Measurements from ENCODE around the gene CCDC184.

The CCDC184 gene

DNA sequence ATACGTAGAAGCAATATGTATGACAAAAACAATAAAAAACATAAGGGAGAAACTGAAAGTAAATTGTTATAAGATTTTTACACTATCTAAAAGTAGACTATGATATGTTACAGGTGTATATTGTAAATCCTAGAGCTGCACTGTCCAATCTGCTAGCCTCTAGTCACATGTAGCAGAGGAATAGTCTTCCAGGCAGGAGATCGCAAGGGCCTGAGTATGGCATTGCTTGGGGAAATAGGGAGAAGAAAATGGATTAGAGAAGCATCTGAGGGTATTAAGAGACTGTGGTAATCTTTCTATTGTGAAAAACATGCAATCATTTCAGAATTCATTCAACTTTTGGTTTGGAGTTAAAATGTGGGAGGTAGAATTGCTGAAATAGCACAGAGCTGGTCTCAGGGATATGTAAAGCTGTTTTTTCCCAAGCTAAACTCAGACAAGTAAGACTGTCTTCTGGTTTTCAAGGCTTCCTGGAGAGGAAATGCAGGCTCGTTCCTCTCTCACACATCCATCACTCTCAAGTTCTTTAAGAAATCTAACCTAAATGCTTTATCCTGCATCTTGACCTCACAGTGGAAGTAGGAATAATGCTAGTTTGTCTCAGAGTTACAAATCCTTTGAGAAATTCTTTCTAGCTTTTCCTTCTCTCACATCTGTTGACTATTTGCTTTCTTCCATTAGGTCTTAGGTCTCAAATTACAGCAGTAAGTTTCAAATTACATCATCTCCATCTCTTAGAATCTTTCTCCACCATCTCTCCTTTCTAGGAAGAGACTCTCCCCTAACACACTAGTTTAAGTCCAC lies 7.6 kb upstream of the CCDC184 start:
- TF ChIP-seq, protein P1, sequence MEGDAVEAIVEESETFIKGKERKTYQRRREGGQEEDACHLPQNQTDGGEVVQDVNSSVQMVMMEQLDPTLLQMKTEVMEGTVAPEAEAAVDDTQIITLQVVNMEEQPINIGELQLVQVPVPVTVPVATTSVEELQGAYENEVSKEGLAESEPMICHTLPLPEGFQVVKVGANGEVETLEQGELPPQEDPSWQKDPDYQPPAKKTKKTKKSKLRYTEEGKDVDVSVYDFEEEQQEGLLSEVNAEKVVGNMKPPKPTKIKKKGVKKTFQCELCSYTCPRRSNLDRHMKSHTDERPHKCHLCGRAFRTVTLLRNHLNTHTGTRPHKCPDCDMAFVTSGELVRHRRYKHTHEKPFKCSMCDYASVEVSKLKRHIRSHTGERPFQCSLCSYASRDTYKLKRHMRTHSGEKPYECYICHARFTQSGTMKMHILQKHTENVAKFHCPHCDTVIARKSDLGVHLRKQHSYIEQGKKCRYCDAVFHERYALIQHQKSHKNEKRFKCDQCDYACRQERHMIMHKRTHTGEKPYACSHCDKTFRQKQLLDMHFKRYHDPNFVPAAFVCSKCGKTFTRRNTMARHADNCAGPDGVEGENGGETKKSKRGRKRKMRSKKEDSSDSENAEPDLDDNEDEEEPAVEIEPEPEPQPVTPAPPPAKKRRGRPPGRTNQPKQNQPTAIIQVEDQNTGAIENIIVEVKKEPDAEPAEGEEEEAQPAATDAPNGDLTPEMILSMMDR (IDR thresholded peaks at IDR 0.05; ENCODE audit: insufficient read depth, low read length, poor library complexity, severe bottlenecking), result no peak
- Histone ChIP-seq H3K4me3 (replicated peaks; ENCODE audit: low read depth, low read length) (no peak overlapping the region), H3K36me3 (ENCODE audit: control insufficient read depth, insufficient read depth, low read length) (no peaks in the 10 kb centered on the region), H3K27me3 (replicated peaks; ENCODE audit: control insufficient read depth, insufficient read depth, low read length) (no peaks in the 10 kb centered on the region)
- DNase-seq (ENCODE audit: extremely low read depth, insufficient read length), result no peak

DNA sequence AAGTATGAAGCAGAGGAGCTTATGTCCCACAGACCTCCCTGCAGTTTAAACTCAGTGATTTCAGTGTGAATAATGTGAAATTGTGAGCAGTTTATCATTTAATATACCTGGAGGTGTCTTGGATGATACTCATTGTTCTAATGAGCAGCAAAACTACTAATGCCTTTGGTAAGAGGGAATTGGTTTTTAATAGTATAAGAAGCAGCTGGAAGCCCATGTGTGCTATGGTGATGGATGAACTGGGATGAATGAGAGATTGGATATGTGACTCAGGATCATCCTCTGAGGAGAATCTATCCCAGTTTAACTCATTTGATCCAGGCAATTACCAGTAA lies 7.1 kb upstream of the CCDC184 start:
- H3K4me3 ChIP-seq (replicated peaks; ENCODE audit: low read depth, low read length), result no peak overlapping the region
- H3K36me3 ChIP-seq (ENCODE audit: control insufficient read depth, insufficient read depth, low read length), result no peaks in the 10 kb centered on the region
- DNase-seq (ENCODE audit: extremely low read depth, insufficient read length), result no peak
- H3K27me3 ChIP-seq (replicated peaks; ENCODE audit: control insufficient read depth, insufficient read depth, low read length), result no peaks in the 10 kb centered on the region
- TF ChIP-seq, protein P1 (IDR thresholded peaks at IDR 0.05; ENCODE audit: insufficient read depth, low read length, poor library complexity, severe bottlenecking), result no peak

DNA sequence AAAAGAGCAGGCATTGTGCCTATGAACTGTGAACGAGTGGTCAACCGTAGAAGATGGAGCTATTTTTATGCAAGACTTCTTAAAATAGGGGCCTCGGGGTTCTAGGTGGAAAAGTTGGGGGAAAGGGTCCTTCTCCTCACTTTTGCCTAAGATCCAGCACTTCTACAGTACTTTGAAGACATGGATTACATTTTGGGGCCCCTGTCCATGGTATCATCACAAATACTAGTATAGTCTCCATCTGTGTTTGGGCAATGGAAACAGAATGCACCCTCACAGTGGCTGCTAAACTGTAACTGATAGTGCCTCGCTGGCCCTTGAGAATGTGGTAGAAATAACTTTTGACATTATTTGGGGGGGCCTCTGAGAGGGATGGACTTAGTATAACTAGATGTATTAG lies 5.5 kb upstream of the CCDC184 start:
- TF ChIP-seq, protein P1 (IDR thresholded peaks at IDR 0.05; ENCODE audit: insufficient read depth, low read length, poor library complexity, severe bottlenecking), result no peak
- H3K4me3 ChIP-seq (replicated peaks; ENCODE audit: low read depth, low read length), result no peak overlapping the region
- DNase-seq (ENCODE audit: extremely low read depth, insufficient read length), result no peak
- H3K27me3 ChIP-seq (replicated peaks; ENCODE audit: control insufficient read depth, insufficient read depth, low read length), result no peaks in the 10 kb centered on the region
- no peaks in the 10 kb centered on the region for H3K36me3 ChIP-seq (ENCODE audit: control insufficient read depth, insufficient read depth, low read length)

DNA sequence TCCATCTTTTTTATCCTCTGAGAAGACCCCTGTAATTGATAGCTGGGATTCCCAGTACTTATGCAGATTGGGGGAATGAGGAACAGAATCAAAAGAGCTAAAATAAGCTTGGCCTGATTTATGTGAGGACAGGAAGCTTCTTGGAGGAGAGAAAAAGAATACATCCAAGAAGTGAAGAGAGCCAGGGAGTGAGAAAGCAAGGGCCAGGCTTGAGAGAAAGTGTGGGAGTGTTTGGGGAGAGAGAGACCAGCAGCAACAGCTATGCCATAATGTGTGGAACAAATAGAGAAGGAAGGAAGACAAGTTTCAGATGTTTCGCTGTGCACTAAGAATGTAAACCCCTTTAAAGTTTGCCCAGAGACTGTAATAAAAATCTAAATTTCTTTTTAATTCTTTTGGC lies 4.0 kb upstream of the CCDC184 start:
- TF ChIP-seq, protein P1 (IDR thresholded peaks at IDR 0.05; ENCODE audit: insufficient read depth, low read length, poor library complexity, severe bottlenecking), result no peak
- Histone ChIP-seq H3K4me3 (replicated peaks; ENCODE audit: low read depth, low read length) (no peak overlapping the region), H3K27me3 (replicated peaks; ENCODE audit: control insufficient read depth, insufficient read depth, low read length) (no peaks in the 10 kb centered on the region; the same call in 1 of the 2 replicates), H3K36me3 (ENCODE audit: control insufficient read depth, insufficient read depth, low read length) (no peaks in the 10 kb centered on the region)
- no peak for DNase-seq (ENCODE audit: extremely low read depth, insufficient read length)

DNA sequence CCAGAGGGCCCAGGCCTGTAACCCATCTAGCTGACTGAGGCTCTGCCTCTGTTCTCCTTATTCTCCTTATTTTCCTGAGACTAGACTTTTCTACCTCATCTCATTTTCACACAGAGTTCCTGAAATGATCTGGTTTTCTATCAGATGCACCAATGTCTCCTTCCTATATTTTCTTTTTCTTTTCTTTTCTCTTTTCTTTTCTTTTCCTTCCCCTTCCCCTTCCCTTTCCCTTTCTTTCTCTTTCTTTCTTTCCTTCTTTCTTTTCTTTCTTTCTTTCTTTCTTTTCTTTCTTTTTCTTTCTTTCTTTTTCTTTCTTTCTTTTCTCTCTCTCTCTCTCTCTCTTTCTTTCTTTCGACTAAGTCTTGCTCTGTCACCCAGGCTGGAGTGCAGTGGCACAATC lies 3.0 kb upstream of the CCDC184 start:
- Histone ChIP-seq H3K27me3 (replicated peaks; ENCODE audit: control insufficient read depth, insufficient read depth, low read length) (no peaks in the 10 kb centered on the region; the same call in 1 of the 2 replicates), H3K4me3 (replicated peaks; ENCODE audit: low read depth, low read length) (no peak overlapping the region), H3K36me3 (ENCODE audit: control insufficient read depth, insufficient read depth, low read length) (no peaks in the 10 kb centered on the region)
- TF ChIP-seq, protein P1 (IDR thresholded peaks at IDR 0.05; ENCODE audit: insufficient read depth, low read length, poor library complexity, severe bottlenecking), result no peak
- DNase-seq (ENCODE audit: extremely low read depth, insufficient read length), result no peak
